DMS53 (cell line): ENCODE measurements around the gene LY6G6F.

ENCODE experiments used
- DNase-seq: peaks from one replicate; lab custom pipeline; 2025; lab: John Stamatoyannopoulos, UW

The LY6G6F gene, protein sequence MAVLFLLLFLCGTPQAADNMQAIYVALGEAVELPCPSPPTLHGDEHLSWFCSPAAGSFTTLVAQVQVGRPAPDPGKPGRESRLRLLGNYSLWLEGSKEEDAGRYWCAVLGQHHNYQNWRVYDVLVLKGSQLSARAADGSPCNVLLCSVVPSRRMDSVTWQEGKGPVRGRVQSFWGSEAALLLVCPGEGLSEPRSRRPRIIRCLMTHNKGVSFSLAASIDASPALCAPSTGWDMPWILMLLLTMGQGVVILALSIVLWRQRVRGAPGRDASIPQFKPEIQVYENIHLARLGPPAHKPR

DNA sequence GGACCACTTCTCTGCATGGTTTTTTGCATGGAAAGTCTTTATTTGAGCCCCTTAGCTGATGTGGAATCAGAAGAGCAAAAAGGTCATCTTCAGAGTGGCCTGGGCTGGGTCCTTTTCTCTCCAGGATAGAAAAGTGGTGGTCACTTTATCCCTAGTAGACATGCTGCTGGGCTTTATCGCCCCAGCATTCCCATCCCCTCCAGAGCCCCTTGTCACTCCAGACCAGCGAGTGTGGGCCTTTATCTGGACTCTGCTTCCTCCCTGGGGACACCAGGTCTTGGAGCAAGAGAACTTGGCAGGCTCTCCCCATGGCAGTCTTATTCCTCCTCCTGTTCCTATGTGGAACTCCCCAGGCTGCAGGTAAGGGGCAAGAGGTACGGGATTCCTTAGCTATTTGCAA lies at the start of gene LY6G6F:
TSS of gene LY6G6F (plus strand) at position 268 of the 400 bp plus-strand sequence. CDS start at position 309, 41 bp downstream.
- no peak for DNase-seq

GRCh38 chr6:31657406-31658157 lies 49.1 kb upstream of the LY6G6F start:
- no peak for DNase-seq

DNA sequence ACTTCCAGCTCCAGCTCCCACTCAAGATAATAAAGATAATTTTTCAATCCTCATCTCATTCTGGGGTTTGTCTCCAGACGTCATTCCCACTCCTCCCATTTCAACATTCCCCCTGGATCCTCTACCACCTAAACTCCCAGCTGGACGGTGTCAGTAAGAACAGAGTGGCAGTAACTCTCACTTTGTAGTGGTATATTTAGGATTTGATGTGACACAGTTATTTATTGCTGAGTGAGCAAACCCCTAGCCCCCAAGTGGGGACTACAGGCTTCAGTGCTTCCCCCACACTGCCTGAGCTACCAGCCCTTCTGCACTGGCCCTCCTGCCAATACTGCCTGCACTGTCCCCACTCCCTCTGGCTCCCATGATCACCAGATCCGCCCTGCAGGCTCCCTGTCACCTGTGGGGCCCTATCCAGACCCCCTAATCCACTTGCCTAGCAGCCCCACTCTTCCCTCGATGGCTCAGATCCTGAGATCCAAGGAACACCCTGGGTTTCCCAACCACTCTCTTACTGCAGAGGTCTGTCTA lies 48.4 kb upstream of the LY6G6F start:
- no peak for DNase-seq

GRCh38 chr6:31658983-31659648 lies 47.5 kb upstream of the LY6G6F start:
- DNase-seq = no peak

DNA sequence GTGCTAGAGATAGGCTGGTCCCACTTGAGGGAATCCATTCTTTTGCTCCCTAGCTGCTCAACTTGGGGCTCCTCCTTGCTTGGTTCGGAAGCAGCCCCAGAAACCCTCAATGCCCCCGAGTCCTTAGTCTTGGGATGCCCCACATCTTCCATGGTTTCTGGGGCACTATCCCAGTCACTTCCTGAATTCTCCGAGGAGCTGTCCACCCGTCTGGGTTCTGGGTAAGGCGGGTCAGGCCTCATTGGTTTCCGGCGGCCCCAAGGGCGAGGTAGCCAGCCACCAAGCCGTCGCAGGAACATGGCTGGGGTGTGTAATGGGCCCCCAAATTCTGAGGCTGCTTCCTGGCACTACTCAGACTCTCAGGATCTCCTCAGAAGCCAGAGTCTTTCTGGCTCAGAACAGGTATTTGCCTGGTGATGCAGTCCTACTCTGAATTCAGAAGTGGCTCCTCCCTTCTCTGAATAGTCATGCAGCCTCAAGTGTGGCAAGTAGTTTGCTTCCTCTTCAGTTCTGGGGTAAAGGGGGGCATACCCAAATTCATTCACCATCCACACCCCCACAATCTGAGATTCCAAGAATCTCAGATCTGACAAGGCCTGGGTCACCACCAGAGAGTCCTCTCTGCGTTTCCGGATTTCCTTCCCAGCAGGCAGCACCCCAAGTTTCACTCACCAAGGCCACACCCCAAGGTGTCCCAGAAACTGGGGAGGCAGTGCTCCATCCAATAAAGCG lies 46.9 kb upstream of the LY6G6F start:
- DNase-seq = peak; percentile 54

GRCh38 chr6:31660381-31661261 lies 46.0 kb upstream of the LY6G6F start, which contains the start of gene C6orf47:
TSS of gene C6orf47 (minus strand) at chr6:31660778. CDS start at chr6:31659947, 831 bp downstream.
- DNase-seq = peak; percentile 94

DNA sequence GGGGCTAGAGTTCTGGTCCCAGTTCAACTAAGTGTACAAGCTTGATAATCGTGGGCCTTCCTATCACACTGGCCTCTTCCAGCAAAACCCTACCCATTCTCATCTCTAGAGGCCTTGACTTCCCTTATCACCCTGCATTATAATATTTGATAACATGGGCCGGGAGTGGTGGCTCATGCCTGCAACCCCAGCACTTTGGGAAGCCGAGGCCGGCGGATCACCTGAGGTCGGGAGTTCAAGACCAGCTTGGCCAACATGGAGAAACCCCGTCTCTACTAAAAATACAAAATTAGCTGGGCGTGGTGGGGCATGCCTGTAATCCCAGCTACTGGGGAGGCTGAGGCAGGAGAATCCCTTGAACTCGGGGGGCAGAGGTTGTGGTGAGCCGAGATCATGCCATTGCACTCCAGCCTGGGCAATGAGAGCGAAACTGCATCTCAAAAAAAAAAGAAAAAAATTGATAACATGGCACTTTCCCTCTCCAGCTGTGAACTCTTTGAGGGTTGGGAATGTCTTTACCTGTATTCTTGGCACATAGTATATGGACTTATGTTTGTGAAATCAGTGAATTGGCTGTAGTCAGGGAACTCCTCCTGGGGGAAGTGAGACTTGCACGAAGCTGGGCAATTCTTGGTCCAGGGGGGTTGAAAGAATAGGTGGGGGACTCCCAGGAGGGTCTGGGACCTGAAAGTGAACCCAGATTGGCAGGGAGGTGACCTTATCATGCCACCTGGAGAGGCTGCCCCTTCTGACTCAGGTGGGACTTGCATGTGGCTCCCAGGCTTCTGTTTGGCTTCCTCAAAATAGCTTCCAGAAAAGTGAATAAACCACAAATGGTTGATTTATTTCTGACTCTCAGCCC lies 45.2 kb upstream of the LY6G6F start:
- no peak for DNase-seq

DNA sequence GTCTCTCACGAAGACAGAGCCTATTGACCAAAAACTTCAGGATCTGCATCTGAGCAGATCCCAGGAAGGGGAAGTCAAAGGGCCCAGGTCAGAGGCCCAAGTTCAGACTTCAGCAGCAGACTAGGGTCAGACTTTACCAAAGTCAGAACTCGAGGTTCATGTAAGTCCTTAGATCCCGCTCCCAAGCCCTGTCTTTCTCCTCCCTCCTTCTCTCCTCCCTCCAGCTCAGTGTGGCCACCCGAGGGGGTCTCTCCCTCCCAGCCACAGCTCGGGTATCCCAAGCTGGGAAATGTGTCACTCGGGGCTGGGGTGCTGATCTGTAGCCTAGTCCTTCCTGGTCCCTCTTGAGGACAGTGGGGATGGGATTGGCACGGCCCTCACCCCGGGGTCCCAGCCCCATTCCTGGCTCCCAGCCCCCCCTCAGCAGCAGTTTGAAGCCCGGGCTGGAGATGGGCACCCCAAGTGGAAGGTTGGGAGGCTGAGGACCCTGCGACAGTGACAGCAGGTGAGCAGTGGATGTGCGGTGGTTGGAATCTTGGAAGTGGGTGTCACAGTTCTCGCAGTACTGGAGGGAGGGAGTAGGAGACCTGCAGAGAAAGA lies 44.4 kb upstream of the LY6G6F start:
- no peak for DNase-seq

DNA sequence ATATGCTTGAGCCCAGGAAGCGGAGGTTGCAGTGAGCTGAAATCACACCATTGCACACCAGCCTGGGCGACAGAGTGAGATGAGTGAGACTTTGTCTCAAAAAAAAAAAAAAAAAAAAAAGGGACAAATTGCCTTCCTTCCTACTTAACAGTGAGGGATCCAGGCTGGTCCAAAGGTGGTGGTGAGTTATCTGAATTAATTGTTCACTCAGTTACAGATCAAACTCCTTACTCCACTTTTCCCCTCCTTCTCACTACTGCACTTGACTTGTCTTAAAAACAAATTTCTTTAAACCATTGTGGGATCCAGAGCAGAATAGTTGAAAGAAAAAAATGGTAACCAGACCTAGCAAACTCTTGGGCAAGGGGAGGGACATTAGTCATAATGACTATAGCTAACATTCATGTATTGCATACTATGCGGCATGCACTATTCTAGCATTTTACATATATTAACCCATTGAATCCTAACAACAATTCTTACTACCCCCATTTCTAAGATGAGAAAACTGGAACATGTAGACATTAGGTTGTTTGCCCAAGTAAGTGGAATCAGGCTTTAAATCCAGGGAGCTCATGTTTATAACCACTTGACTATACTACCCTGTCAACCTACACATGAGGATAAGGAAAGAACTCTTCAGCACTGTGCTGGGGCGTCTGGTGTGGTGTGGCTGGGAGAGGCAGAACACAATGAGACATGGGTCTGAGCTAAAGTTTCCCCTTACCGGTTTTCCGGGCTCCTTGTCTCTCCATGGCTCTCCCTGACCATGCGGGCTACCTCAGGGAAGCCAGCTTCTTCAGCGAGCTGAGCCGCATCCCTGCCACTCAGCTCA lies 43.3 kb upstream of the LY6G6F start:
- no peak for DNase-seq

GRCh38 chr6:31663961-31664789 lies 42.5 kb upstream of the LY6G6F start:
- no peak for DNase-seq

- DNase-seq = peak; percentile 96
Measured at GRCh38 chr6:31664790-31665500, 41.7 kb upstream of the LY6G6F start, which contains the start of gene GPANK1. TSS of gene GPANK1 (minus strand) at chr6:31664997. CDS start at chr6:31664478, 519 bp downstream.

GRCh38 chr6:31665501-31666336 lies 40.9 kb upstream of the LY6G6F start, which contains the start of gene CSNK2B:
TSS of gene CSNK2B (plus strand) at chr6:31666080. CDS start at chr6:31666832, 752 bp downstream.
- DNase-seq = peak; percentile 99

DNA sequence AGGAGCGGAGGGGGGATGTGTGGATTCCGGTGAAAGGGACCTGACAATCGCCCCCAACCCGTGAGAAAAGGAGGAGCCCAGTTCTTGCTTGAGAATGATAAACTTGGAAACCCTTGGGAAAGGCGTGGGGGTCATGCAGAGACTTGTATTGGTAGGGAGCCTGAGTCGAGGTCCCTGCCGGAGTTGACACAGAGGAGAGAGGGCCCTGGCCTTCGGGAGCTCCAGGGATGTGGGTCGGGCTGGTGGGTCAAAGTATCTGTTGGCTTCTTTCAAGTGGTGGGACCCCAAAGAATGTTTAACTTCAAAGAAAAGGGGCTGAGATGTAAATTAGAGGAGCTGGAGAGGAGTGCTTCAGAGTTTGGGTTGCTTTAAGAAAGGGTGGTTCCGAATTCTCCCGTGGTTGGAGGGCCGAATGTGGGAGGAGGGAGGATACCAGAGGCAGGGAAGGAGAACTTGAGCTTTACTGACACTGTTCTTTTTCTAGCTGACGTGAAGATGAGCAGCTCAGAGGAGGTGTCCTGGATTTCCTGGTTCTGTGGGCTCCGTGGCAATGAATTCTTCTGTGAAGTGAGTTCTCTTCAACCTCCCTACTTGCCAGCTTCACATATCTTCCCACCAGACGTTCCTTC lies 40.2 kb upstream of the LY6G6F start:
- DNase-seq = no peak

DNA sequence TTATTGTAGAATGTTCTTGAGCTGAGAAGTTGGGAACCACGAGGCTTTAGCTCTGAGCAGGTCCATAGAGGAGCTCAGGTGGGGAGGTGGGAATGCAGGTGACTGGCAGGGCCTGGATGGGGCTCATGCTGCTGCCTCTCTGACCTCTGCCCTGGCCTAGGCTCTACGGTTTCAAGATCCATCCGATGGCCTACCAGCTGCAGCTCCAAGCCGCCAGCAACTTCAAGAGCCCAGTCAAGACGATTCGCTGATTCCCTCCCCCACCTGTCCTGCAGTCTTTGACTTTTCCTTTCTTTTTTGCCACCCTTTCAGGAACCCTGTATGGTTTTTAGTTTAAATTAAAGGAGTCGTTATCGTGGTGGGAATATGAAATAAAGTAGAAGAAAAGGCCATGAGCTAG lies 37.0 kb upstream of the LY6G6F start, which contains the start of gene LY6G5B:
TSS of gene LY6G5B (plus strand) at position 301 of the 400 bp plus-strand sequence. CDS start 975 bp downstream, outside the sequence.
- no peak for DNase-seq

- DNase-seq = no peak
Measured at GRCh38 chr6:31676322-31676903, 30.3 kb upstream of the LY6G6F start.
